Activated T-cell treated with anti-CD3 and anti-CD28 coated beads, Interleukin-2, amount 50 U/mL, for 72 hours (primary cell): ENCODE results near the gene DOCK4. TPM values are rescaled to one million over a fixed set of nuclear protein-coding genes. Genes with fewer than 3 reads are reported as not detected.

ENCODE experiments used
- ATAC-seq, 2 donors: fragments of 150-1000 bp; cut with Tn5 transposase; replicated peaks in 1 of 2; 2 replicates each; pipeline ENCODE4 v1.10.0; 2021; ENCODE audit warnings: moderate library complexity in 2 of 2, mild to moderate bottlenecking in 1 of 2
- DNase-seq, 2 donors: peaks; one replicate each; pipeline ENCODE4 v3.0.0; 2021 to 2022; ENCODE audit warnings: mixed read lengths in 1 of 2
- H3K27ac Mint-ChIP-seq: one replicate; pipeline ENCODE4 v1.8.0; 2022; ENCODE audit warnings: mild to moderate bottlenecking, moderate library complexity, mixed read lengths
- H3K27me3 Mint-ChIP-seq: one replicate; pipeline ENCODE4 v1.8.0; 2022; ENCODE audit warnings: low read depth, mixed read lengths
- H3K36me3 Mint-ChIP-seq, 2 donors: one replicate each; pipeline ENCODE4 v1.8.0; 2022; ENCODE audit warnings: mixed read lengths in 2 of 2, mild to moderate bottlenecking in 1 of 2; ENCODE audit not compliant: insufficient read depth in 2 of 2
- H3K4me1 Mint-ChIP-seq: one replicate; pipeline ENCODE4 v1.8.0; 2022; ENCODE audit warnings: low read depth, mixed read lengths
- H3K4me3 Mint-ChIP-seq, 2 donors: one replicate each; pipeline ENCODE4 v1.8.0; 2022; ENCODE audit warnings: mild to moderate bottlenecking in 2 of 2, mixed read lengths in 2 of 2, moderate library complexity in 2 of 2
- H3K9me3 Mint-ChIP-seq, 2 donors: one replicate each; pipeline ENCODE4 v1.8.0; 2022; ENCODE audit warnings: mixed read lengths in 2 of 2
- total RNA-seq, 2 donors: library from RNA; stranded (reverse); gene quantifications; one replicate each; pipeline ENCODE4 v1.2.3, GENCODE V29; 2022

The DOCK4 gene
- total RNA-seq, 2 donors from 2014 or later = 0.29 to 0.53 TPM

DNA sequence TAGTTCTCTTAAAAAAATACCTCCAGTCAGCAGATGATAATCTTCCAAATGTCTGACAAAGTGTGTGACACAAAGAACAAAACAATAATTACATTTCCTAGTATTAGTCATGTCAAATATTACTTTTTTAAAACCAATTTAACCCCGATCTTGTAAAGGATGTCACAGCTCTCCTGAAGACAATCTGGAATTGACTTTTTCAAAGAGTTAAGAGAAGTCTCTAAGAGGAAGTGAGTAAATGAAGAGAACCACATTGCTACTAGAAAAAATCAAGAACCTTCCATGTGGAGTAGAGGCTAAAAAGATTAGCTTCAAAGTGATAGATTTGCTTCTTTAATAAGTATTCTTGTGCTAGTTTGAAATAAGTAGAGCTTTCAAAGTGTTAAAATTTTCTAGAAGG lies 425.7 kb downstream of the DOCK4 start:
- ATAC-seq (no peak), DNase-seq (no peak)
- Mint-ChIP-seq H3K4me3 (no peak overlapping the region), H3K27ac (no peak overlapping the region), H3K4me1 (no peaks in the 10 kb centered on the region), H3K27me3 (peaks cover 21% of the 10 kb centered on the region), H3K9me3 (no peaks in the 10 kb centered on the region), H3K36me3 (no peaks in the 10 kb centered on the region)

DNA sequence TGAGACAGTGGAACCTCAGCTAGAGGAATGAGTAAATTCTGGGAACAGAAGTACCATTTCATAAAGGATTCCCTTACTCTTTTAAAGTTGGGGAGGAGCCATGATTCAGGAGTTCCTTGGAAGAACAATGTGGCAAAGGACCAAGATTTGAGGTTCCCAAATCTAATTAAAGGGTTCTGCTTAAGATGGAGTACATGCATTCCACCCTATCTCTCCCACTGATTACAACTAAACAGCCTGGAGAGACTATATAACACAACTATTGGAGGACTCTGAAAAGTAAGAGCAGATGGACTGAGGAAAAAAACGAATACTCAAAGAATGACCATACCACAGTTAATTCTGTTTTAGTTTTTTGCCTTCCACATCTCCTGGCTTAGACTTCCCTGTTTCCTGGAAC lies 431.0 kb downstream of the DOCK4 start:
- ATAC-seq = no peak
- H3K27me3 Mint-ChIP-seq = peaks cover 7% of the 10 kb centered on the region
- H3K9me3 Mint-ChIP-seq = peaks cover 0 to 5% of the 10 kb centered on the region in 2 donors
- H3K4me1 Mint-ChIP-seq = no peaks in the 10 kb centered on the region
- H3K36me3 Mint-ChIP-seq = no peaks in the 10 kb centered on the region
- H3K27ac Mint-ChIP-seq = no peak overlapping the region
- H3K4me3 Mint-ChIP-seq = no peak overlapping the region
- DNase-seq = no peak

DNA sequence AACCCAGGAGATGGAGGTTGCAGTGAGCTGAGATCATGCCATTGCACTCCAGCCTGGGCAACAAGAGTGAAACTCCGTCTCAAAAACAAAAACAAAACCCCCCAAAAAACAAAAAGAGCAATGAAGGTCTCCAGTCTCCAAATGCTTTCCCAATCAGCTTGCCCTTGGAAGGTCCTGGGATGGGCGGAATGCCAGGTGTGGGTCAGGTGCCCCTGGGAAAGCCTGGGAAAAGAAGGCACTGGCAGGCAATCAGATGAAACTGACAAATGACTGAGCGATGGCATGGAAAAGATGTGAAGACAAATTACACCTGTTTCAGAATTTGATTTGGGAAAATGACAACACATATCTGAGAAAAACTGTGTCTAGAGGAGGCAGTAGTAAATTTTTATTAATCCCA lies 433.5 kb downstream of the DOCK4 start:
- Mint-ChIP-seq H3K27me3 (peaks cover 7% of the 10 kb centered on the region), H3K9me3 (peaks cover 0 to 5% of the 10 kb centered on the region in 2 donors), H3K27ac (no peak overlapping the region), H3K4me1 (no peaks in the 10 kb centered on the region), H3K36me3 (no peaks in the 10 kb centered on the region), H3K4me3 (no peak overlapping the region)
- ATAC-seq = no peak
- no peak for DNase-seq

DNA sequence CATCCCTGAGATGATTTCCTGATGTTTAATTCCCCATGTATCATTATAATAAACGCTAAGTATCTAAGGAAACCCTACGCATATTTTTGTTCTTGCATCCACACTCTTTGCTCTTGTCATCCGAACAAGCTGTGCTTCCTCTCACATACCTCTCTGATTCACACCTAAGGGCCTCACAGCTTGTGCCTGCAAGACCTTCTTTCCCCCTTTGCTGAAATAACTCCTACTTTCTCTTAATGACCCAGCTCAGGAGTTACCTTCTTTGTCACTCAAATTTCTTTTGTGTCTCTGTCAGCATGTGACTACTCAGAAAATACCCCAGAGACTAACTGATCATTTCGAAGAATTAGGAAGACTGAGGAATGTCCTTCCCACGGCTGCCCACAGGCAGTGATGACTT lies 434.6 kb downstream of the DOCK4 start:
- H3K4me3 Mint-ChIP-seq = no peak overlapping the region
- peaks cover 0 to 5% of the 10 kb centered on the region in 2 donors for H3K9me3 Mint-ChIP-seq
- ATAC-seq (no peak), DNase-seq (no peak)
- H3K4me1 Mint-ChIP-seq = no peaks in the 10 kb centered on the region
- no peaks in the 10 kb centered on the region for H3K36me3 Mint-ChIP-seq
- peaks cover 7% of the 10 kb centered on the region for H3K27me3 Mint-ChIP-seq
- H3K27ac Mint-ChIP-seq = no peak overlapping the region

DNA sequence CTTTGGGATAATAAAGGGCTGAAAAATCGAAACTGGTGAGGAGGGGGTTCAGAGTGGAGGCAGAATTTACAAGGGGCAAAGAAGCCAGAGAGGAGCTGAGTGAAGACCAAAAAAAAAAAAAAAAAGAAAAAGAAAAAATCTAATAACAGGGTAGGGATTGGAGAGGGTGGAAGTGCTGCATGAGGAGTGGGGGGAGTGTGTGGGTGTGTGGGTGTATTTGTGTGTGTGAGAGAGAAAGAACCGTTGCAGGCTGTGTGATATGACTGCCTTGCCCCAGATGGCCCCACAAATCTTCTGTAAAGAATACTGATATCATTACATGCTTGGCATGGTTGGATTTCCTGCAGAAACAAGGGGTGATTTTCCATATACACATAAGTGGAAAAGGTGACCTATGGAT lies 436.1 kb downstream of the DOCK4 start:
- DNase-seq (no peak), ATAC-seq (no peak)
- peaks cover 7% of the 10 kb centered on the region for H3K27me3 Mint-ChIP-seq
- no peak overlapping the region for H3K27ac Mint-ChIP-seq
- H3K4me3 Mint-ChIP-seq = no peak overlapping the region
- H3K36me3 Mint-ChIP-seq = no peaks in the 10 kb centered on the region
- H3K4me1 Mint-ChIP-seq = no peaks in the 10 kb centered on the region
- peaks cover 0 to 5% of the 10 kb centered on the region in 2 donors for H3K9me3 Mint-ChIP-seq

DNA sequence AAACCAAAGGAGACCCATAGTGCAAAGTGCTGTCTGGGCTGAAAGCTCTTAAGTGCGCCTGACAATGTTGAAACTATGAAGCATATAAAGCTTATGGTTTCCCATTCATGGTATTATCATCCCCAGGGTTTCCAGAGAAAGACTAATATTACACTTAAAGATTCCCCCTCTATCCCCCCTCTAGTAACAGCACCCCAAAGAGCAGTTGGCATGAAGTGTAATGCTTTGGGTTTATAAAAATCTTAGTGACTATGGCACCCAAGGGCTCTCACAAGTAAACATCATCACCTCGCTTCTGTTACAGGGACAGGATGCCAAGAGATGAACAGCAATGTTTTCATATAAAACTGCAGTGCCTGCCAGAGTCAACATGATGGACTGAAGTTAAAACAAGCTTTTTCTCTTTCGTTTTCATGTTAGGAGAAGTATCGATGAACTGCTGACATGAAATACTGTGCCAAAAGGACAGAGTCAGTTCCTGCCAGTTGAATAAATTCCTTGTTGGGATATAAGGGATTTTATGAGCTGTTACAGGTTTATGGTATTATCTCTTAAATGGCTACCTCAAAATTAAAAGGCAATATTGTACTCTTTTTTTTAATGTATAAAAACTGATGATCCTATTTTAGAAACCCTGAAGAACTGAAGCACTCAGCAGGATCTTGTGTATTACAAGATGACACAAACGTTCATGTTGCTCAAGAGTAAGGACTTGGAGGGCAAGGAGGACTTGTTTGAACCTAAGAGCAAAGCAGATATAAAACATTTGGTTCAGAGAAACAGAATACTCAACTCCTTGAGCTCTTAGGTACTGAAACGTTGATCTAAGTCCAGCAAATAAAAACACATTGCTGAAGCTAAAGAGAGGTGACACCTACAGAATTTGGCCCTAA lies 440.2 kb downstream of the DOCK4 start:
- H3K36me3 Mint-ChIP-seq = no peaks in the 10 kb centered on the region
- H3K4me1 Mint-ChIP-seq = no peaks in the 10 kb centered on the region
- H3K27ac Mint-ChIP-seq = no peak overlapping the region
- ATAC-seq (no peak), DNase-seq (no peak)
- no peak overlapping the region for H3K4me3 Mint-ChIP-seq
- no peaks in the 10 kb centered on the region for H3K27me3 Mint-ChIP-seq
- no peaks in the 10 kb centered on the region for H3K9me3 Mint-ChIP-seq

DNA sequence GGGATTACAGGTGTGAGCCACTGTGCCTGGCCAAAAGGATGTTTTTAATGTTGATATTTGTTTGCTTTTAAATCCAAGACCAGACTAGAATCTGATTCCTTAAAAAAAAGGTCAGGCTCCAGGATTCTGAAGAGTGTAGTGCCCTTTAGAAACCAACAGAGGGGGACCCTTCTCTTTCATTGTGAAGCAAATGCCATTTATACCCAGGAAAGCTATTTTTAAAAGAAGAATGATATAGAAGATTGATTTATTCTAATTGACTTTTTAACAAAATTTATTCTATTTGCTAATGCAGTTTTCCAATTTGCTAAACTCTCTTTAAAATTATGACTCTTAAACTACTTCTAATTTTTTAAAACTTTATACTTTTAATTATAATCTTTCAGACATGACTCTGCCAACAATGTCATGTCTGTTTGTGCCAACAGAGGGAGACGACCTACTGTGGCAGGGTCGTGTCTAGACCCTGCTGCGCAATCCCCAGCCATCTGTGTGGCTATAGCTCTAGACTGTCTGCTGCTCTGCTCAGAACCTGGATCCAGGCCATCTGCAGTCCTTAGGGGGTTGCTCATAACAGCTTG lies 442.9 kb downstream of the DOCK4 start:
- H3K27me3 Mint-ChIP-seq = no peaks in the 10 kb centered on the region
- H3K27ac Mint-ChIP-seq = no peak overlapping the region
- H3K4me1 Mint-ChIP-seq = no peaks in the 10 kb centered on the region
- ATAC-seq (peak in 1 of 2 donors; percentile 33), DNase-seq (no peak)
- no peak overlapping the region for H3K4me3 Mint-ChIP-seq
- H3K9me3 Mint-ChIP-seq = no peaks in the 10 kb centered on the region
- H3K36me3 Mint-ChIP-seq = no peaks in the 10 kb centered on the region

DNA sequence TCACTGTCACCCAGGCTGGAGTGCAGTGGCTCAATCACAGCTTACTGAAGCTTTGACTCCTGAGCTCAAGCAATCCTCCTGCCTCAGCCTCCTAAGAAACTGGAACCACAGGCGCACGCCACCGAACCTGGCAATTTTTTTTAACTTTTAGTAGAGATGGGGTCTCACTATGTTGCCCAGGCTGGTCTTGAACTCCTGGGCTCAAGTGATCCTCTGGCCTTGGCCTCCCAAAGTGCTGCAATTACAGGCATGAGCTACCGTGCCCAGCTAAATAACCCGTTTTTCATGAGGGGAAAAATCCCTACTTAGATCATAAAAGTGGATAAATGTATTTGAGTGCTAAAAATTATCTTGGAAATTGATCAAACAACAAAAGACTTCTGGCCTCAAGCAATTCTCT lies 443.4 kb downstream of the DOCK4 start:
- no peaks in the 10 kb centered on the region for H3K4me1 Mint-ChIP-seq
- no peaks in the 10 kb centered on the region for H3K9me3 Mint-ChIP-seq
- H3K36me3 Mint-ChIP-seq = no peaks in the 10 kb centered on the region
- no peak for ATAC-seq
- no peak overlapping the region for H3K27ac Mint-ChIP-seq
- no peak for DNase-seq
- H3K27me3 Mint-ChIP-seq = no peaks in the 10 kb centered on the region
- no peak overlapping the region for H3K4me3 Mint-ChIP-seq

DNA sequence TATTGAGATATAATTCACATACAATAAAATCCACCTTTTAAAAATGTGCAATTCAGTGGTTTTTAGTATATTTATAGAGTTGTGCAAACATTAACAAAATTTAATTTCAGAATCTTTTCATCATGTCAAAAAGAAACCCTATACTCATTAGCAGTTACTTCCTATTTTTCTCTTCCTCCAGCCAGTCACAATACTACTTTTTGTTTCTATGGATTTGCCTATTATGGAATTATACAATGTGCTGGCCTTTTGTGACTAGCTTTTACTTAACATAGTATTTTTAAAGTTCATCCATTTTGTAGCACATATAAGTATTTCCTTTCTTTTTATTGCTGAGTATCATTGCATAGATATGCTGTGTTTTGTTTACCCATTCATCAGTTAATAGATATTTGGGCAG lies 444.0 kb downstream of the DOCK4 start:
- ATAC-seq (no peak), DNase-seq (no peak)
- H3K4me3 Mint-ChIP-seq = no peak overlapping the region
- H3K9me3 Mint-ChIP-seq = no peaks in the 10 kb centered on the region
- H3K36me3 Mint-ChIP-seq = no peaks in the 10 kb centered on the region
- no peaks in the 10 kb centered on the region for H3K4me1 Mint-ChIP-seq
- H3K27ac Mint-ChIP-seq = no peak overlapping the region
- H3K27me3 Mint-ChIP-seq = no peaks in the 10 kb centered on the region

DNA sequence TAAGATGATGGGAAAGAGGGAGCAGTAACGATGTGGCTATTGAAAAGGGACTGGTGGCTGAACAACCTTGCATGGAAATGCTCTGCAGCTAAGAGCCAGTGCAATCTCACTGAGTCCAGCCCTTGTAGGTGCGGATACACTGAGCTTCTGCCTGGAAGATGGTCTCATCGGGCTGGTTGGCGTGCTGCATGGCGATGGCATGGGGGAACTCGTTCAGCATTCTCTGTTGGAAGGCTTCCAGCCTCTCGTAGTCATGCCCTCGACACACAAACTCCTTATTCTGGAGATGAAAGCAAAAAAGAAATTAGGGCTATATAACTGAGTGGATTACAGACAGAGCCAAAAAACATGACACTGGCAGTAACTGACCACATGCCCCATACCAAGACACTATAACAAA lies 446.2 kb downstream of the DOCK4 start:
- no peaks in the 10 kb centered on the region for H3K9me3 Mint-ChIP-seq
- no peak for DNase-seq
- H3K27me3 Mint-ChIP-seq = peaks cover 6% of the 10 kb centered on the region
- no peak for ATAC-seq
- no peak overlapping the region for H3K27ac Mint-ChIP-seq
- no peak overlapping the region for H3K4me3 Mint-ChIP-seq
- H3K4me1 Mint-ChIP-seq = no peaks in the 10 kb centered on the region
- no peaks in the 10 kb centered on the region for H3K36me3 Mint-ChIP-seq

DNA sequence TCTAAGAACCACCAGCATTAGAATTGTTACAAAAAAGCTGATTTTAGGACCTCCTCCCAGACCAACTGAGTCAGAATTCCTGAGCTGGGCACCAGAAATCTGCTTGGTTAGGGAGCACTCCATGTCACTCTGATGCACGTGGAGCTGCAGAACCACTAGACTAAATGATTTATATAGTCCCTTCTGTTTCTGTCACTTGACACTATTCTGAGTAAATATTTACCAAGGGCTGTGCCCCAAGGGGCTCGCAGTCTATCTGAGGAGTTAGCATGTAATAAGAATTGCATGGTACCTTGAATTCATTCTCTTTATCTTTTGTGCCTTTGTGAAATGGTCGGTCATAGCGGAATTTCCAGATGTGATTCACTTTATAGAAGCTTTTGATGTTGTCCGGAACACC lies 447.9 kb downstream of the DOCK4 start:
- Mint-ChIP-seq H3K9me3 (no peaks in the 10 kb centered on the region), H3K27ac (no peak overlapping the region), H3K36me3 (no peaks in the 10 kb centered on the region), H3K4me3 (no peak overlapping the region), H3K4me1 (no peaks in the 10 kb centered on the region), H3K27me3 (peaks cover 6% of the 10 kb centered on the region)
- DNase-seq (no peak), ATAC-seq (no peak)

DNA sequence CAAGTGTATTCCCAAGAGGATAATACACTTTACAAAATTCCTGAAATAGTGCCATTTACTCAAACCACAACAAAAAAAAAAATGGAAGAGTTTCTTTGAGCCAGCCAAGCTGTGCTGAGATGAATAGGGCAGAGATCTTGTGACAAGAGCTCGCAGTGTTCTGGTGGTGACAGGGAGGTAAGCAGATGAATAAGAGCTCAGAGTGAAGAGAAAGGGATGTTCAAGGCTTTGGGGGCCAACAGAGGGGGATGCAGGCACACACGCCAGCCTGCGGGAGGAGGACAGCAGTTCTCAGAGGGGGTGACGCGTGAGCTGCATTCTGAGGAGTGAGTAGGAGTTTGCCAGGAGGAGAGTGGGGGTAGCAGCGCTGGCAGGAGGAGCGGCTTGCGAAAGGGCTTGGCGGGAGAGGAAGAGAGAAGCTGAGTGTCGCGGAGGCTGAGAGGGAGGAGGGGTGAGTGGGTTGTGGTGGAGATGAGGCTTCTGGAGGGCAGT lies 449.5 kb downstream of the DOCK4 start:
- H3K27ac Mint-ChIP-seq = no peak overlapping the region
- DNase-seq = no peak
- H3K4me3 Mint-ChIP-seq = peak overlapping the region in 1 of 2 donors; percentile 12
- no peaks in the 10 kb centered on the region for H3K9me3 Mint-ChIP-seq
- no peaks in the 10 kb centered on the region for H3K36me3 Mint-ChIP-seq
- ATAC-seq = no peak
- H3K4me1 Mint-ChIP-seq = no peaks in the 10 kb centered on the region
- peaks cover 6% of the 10 kb centered on the region for H3K27me3 Mint-ChIP-seq

DNA sequence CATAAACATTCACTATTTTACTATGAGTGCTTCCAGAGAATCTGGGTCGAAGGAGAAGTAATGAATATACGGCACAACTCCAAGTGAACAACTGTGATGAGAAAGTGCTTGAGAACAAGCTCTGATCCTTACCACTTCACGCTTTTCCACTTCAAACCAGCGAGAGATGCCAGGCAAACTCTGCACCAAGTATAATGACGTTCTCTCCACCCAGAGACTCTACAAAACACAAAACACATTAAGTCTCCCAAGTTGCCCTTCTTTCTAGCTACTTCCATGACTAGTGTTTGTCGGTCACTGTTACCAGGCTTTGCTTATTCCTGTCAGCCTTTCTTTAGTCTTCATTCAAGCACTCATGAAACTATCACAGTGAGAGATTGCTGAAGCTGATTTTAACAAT lies 450.8 kb downstream of the DOCK4 start:
- Mint-ChIP-seq H3K27me3 (peaks cover 6% of the 10 kb centered on the region), H3K36me3 (no peaks in the 10 kb centered on the region), H3K4me1 (no peaks in the 10 kb centered on the region), H3K27ac (no peak overlapping the region), H3K4me3 (no peak overlapping the region), H3K9me3 (no peaks in the 10 kb centered on the region)
- ATAC-seq (no peak), DNase-seq (no peak)
